GM18511 (cell line): ENCODE data around the gene ATRIP.

Experiments used
- ATAC-seq: cut with Tn5 transposase; IDR thresholded peaks from one replicate; pipeline ENCODE4 v1.9.1; 2021; ENCODE audit warnings: mild to moderate bottlenecking, moderate library complexity; ENCODE audit not compliant: unreplicated experiment

Gene ATRIP

DNA sequence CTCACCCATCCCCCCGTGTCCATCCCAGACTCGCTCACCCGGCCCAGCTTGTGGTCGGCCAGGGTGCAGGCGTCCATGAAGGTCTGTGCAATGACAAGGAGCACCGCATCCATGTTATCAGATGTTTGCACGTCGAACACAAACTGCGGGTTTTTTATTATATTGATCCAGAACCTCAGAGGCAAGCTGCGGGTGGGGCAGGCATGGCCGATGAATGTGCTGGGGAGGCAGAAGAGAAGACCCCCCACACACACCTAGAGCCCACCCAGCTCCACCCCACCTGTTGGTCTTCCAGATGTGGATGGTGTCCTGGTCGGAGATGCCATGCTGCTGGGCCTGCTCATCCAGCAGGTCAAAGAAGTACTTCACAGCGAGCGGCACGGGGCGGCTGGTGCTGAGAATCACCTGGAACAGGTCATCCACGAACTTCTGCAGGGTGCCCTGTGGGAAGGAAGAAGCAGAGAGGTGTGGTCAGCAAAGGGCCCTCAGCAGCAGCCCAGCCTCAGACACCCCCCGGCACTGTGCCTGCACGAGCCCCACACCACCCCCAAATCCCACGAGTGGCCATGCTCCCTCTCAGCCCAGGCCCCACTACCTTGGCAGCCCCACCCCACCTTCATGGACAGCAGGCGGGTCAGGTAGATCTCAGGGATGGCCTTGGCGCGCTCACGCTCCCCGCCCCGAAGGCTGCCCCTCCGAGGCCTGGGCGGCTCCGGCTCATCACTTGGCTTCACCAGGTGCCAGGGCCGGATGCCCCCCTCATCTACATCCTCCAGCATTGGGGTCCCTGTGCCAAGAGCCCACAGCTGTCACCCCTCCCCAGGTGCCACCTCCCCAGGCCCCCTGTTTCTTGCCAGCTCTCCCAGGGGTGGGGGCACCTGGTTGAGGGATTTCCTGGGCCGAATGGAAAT lies 37.0 kb upstream of the ATRIP start:
- ATAC-seq: no peak

DNA sequence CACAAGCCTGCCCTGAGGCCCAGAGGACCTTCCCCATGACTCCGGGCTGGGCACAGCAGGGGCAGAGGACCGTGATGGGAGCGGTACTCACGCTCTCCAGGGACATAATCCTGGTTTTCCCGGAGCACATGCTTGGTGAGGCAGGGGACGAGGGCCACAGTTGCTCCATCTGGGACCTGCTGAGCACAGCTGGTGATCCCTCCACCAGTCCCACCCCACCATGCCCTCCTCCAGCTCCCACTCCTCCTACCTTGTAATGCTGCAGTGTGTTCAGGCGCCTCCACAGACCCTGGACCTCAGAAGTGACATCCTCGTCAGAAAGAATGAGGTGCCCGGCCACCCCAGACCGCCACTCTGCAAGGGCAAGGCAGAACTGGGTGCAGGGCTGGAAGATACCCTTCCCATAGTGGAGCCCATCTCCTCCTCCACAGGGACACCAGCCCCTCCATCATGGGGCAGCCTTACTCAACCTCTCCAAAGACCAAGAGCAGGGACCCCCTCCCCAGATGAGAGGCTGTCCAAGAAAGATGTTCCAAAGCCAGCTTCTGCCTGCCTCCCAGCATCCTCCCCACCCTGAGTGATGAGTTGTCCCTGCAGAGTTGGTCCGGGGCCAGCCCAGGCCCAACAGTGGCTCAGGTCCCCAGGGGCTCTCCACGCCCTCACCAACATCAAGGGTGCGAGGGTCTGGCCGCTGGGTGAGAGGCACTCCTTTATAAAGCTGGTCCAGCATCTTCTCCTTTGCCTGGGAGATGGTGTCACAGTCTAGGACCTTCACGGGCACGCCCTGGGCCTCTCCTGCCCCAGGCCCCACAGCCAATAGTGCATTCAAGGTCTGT lies 36.1 kb upstream of the ATRIP start:
- no peak for ATAC-seq

GRCh38 chr3:48411041-48411588 lies 35.4 kb upstream of the ATRIP start:
- ATAC-seq: no peak

DNA sequence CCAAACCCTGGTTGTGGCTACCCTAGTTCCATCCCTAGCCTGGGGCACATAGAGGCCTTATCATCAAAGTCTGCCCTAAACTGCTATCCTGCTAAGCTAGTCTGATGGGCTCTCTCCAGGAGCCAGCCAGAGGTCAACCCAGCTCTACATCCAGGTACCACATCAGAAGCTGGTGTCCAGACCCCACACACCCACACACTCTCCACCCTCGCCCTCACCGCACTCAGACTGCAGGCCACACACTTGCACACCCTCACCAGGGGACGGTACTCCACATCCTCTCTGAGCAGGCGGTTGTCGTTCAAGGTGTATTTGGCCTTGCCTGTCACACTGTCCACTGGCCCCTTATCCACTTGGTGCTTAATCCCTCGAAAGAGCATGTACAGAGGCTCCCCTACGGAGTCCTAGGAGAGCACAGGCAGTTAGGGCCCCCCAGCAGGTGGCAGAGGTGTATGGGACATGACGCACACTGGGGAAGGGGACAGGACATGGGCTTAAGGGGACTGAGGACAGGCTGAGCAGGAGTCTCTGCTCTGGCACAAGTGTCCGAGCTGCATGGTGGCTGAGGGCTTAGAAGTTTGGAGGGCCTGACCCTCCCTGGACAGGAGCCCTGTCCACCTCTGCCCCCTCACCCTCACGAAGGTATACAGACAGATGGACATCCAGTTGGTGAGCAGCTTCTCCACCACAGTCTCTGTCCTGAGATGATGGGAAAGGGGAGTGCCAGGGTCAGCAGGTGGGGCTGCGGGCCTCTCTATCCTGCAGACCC lies 34.7 kb upstream of the ATRIP start:
- ATAC-seq: no peak

DNA sequence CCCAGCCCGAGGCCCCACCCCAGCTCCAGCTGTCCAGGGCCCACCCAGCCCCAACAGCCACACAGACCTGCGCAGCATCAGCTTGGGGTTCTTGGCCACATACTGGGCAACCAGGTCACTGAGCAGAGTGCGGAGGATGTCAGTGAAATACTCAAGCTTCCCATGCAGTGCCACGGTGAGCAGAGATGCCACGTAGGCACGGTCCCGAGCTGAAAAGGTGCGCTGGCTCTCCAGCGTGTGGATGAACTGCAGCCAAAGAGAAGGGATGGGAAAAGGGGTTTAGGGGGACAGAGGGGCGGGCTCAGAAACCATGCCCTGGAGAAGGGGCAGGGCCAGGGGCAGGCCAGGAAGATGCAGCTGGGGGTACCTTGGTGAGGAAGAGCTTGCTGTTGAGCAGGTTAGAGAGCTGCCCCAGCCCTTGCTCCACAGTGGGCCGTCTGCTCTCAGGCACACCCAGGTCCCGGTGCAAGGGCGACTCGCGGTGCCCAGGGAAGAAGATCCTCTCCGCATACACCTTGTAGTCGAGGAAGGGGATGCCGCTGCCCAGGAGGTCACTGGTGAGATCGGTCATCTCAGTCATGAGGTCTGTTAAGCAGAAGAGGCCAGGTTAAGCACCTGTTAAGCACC lies 34.0 kb upstream of the ATRIP start:
- ATAC-seq: no peak

DNA sequence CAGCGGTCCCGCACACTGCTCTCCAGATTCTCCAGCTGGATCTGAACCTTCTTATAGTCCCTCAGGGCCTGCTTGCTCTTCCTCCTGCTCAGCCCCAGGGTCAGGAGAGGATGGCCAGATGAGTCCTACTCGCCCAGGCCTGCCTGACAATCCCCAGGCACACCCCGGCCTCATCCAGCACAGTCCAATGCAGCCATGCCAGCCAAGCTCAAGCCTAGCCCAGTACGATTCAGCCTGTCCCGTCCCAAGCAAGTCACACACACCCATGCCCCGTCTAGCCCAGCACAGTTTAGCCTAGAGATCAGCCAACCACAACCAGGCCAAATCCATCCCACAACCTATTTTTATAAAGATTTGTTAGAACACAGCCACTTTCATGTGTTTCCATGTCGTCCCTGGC lies 33.5 kb upstream of the ATRIP start:
- no peak for ATAC-seq

- ATAC-seq: no peak
These were observed 32.9 kb upstream of the ATRIP start for GRCh38 chr3:48413611-48414010.

DNA sequence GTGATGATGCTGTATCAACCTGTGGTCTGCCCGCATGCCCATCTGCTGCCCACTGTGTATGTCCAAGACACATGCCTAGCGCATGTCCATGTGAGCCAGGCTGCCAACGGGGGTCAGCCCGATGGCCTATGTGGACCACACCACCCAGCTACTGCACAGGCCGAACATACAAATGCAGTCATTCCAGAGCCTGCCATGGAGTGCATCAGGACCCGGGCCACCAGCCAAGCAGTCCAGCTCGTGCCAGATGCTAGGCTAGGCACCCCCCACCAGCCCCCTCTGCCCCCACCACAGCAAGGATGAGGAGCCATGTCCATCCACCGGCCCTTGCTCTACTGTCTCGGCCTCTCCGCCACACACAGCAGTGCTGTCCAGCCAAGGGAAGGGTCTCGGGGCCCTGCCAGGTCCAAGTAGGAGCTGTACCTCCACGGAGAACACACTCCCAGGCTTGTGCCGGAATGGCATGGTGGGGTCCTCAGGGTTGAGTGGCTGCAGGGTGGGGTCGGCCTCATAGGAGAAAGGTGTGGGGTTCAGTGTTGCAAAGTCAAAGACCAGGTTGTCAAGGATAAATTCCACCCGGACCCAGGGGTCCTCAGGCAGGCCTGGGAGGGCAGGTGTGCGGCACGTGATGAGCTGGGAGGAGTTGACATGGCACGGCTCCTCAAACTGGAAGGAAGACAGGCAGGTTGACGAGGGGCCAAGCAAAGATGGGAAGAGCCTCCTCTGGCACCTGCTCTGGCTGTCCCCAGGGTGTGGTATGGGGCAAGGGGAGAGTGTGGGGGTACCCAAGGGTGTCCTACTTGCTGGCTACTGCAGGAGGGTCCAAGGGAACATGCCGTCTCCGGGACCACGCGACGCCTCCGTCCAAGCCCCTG lies 31.9 kb upstream of the ATRIP start:
- ATAC-seq: no peak

- ATAC-seq: no peak
These were observed 31.1 kb upstream of the ATRIP start for GRCh38 chr3:48415251-48415953.

GRCh38 chr3:48416091-48416505 lies 30.4 kb upstream of the ATRIP start:
- ATAC-seq: no peak

GRCh38 chr3:48416546-48416945 lies 30.0 kb upstream of the ATRIP start:
- ATAC-seq: no peak

DNA sequence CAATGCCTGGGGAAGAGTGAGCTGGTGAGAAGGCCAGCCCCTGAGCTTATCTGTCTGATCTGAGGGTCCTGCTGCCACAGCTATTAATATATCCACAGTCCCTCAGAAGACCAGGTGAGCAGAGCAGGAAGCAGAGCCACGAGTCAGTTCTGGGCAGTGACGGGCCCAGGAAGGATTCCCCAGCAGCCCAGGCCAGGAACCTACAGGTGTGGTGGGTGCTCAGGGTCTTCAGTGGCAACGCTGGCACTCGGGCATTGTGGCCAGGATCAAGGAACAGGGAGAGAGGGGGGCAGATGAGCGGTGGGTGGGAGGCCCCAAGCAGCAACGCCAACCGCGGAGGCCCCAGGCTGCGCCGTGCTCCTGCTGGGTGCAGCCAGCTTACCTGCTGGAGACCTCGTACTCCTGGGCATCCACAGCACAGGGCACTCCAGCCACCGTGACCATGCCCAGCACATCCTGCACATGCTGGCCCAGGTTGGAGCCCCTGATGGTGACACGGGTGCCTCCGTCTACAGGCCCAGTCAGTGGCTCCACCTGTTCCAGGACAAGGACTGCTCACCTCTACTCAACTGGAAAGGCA lies 28.9 kb upstream of the ATRIP start:
- ATAC-seq: no peak

- ATAC-seq: no peak
These were observed 28.4 kb upstream of the ATRIP start for GRCh38 chr3:48418140-48418539.

DNA sequence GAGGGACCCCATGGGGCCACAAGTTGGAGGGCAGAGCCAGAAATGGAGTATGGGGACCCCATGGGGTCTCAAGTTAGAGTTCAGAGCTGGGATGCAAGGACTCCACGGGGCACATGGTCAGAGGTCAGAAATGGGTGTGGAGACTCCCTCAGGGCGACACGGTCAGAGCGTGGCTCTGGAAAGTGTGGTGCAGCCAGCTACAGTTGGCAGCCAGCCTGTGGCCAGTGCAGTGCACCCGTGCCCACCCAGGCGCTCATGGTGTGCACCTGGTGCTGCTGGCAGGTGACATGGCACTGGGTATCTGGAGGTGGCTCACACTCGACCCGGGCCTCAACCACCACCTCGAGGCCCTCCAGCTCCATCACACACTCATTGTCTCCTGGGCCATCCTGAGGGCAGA lies 27.9 kb upstream of the ATRIP start:
- ATAC-seq: no peak

GRCh38 chr3:48419149-48419548 lies 27.4 kb upstream of the ATRIP start:
- no peak for ATAC-seq

DNA sequence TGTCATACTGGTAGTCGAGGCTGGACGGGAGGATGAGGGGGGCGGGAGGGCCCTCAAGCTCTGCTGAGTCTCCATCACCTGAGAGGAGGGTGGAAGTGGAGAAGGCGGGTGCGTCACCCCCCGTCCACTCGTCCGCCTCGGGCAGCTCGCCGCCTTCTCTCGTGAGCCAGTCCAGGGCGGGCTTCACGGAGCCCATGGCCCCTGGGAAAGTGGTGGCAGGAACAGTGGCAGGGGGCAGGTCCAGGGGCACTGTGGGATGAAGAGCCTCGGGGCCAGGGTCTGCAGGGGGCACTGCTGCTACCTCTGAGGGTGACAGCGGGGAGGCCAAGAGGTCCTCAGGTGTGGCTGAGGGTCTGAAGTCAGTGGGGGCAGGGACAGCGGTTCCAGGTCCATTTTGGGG lies 26.9 kb upstream of the ATRIP start:
- ATAC-seq: no peak

DNA sequence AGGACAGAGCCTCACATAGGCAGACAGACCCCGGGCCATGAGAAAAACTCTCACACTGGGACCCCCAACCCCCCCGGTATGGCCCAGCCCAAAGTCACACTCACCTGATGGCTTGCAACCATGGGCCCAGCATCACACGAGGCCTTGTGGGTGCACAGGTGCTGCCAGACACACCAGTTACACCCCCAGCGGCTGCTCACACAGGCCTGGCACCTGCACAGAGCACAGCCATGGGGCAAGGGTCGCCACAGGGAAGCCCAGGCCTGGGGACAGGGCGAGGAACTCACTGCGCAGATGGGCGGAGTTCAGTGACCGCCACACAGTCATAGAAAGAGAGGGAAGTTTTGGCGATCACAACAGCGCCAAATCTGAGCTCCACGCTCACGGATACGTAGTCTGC lies 26.0 kb upstream of the ATRIP start:
- ATAC-seq: no peak

DNA sequence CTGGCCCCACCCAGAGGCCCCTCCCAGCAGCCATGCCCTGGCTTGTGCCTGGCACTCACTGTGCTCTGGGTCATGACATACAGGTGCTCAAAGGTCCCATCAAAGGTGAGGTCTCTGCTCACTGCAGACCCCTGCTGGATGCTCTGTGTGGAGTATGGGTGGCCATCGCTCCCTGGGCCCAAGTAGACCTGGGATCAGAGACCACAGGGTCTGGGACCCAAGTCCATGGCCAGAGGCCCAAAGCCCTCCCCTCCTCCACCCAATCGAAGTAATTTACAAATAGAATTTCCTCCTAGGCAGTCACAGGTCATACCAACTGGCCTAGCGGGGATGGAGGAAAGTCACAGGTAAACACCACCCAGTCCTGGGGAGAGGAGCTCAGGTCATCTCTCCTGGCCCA lies 24.3 kb upstream of the ATRIP start:
- no peak for ATAC-seq

- no peak for ATAC-seq
These were observed 23.9 kb upstream of the ATRIP start for GRCh38 chr3:48422681-48423080.
